NAMALWA (cell line): ENCODE results near the gene KHDRBS1.
A peak's percentile ranks its signal among the peaks of the same experiment; 100 is the strongest.
"Not testable (repeated sequence)": the region's sequence is repeated elsewhere in the genome, so short reads cannot be mapped to it uniquely, and the experiment has no call there.

Experiments used
- DNase-seq: peaks from one replicate; pipeline ENCODE4 v3.0.0-alpha.2; 2015; ENCODE audit warnings: low spot score

The KHDRBS1 gene

DNA sequence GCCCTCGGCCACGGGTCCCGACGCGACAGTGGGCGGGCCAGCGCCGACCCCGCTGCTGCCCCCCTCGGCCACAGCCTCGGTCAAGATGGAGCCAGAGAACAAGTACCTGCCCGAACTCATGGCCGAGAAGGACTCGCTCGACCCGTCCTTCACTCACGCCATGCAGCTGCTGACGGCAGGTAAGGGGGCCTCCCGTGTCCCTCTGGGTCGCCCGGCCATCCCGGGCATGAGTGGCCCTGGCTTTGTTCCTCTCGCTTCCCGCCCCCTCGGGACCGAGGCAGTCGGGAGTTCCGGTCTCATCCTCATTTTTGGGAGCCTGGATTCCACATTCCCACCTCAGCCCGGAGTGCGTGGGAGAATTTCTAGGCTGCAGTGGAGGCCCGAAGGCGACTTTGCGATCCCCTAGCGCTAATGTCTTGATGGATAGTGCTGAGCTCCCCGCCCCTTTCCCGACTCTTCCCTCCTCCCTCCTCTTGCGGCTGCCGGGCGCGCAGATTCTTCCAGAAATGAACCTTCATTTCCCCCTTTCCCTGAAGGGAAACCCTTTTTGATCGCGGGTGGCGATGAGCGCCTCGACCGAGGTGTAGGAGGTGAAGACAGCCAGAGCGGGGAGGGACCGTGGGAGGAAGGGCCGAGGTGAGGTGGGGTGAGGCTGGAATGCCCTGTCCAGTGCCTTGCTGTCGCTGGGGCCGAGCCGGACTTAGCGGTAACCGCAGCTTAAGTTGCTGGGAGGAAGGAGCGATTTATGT, 705 bp downstream of the KHDRBS1 start:
- DNase-seq: peak; percentile 30

- peak; percentile 57 for DNase-seq
These were observed 1.2 kb downstream of the KHDRBS1 start for GRCh38 chr1:32014948-32015273.

GRCh38 chr1:32020339-32020738, 6.7 kb downstream of the KHDRBS1 start:
- DNase-seq: no peak

- not testable (repeated sequence) for DNase-seq
These were observed 7.9 kb downstream of the KHDRBS1 start for GRCh38 chr1:32021574-32022018.

DNA sequence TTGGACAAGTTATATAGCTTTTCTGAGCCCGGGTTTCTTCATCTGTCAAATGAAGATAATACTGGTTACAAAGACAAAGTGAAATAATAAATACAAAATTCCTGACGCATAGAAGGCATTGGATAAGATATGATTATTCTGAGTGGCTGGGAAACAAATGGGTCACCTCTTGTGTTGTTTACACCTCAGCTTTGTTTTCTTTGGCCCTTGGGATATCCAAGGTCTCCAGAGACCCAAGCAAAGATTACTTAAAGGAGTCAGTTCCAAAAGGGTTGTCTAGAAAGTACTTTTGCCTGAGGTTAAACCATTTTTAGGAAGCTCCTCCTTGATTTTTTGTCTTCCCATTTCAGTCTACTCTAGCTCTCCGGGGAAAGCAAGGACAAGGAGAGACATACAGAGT, 9.7 kb downstream of the KHDRBS1 start:
- DNase-seq: no peak

GRCh38 chr1:32025515-32025914, 11.8 kb downstream of the KHDRBS1 start:
- DNase-seq: no peak

GRCh38 chr1:32028746-32029145, 15.1 kb downstream of the KHDRBS1 start:
- no peak for DNase-seq

- DNase-seq: no peak
These were observed 18.1 kb downstream of the KHDRBS1 start for GRCh38 chr1:32031578-32032274.

DNA sequence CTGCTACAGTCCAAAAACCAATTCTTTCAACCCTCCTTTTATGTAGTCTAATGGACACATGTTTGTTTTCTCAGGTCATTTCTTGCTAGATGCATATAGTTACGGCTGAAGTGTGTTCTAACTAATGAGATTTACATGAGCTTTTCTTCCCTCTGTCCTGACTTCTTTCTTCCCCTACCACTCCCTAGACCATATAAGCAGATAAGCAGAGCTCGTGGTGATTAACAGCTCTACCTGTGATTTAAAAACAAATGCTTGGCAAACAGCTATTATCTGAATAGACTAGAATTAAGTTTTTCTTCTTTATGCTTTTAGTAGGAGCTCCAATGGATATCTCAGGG, 18.6 kb downstream of the KHDRBS1 start:
- DNase-seq: no peak

GRCh38 chr1:32035119-32035518, 21.5 kb downstream of the KHDRBS1 start:
- no peak for DNase-seq

- no peak for DNase-seq
These were observed 27.0 kb downstream of the KHDRBS1 start for GRCh38 chr1:32040711-32041110.

- no peak for DNase-seq
These were observed 28.7 kb downstream of the KHDRBS1 start for GRCh38 chr1:32042330-32042729.

- DNase-seq: no peak
These were observed 30.6 kb downstream of the KHDRBS1 start for GRCh38 chr1:32044234-32044633.

GRCh38 chr1:32045772-32046171, 32.1 kb downstream of the KHDRBS1 start:
- DNase-seq: no peak

- no peak for DNase-seq
These were observed 34.0 kb downstream of the KHDRBS1 start for GRCh38 chr1:32047701-32048100.

DNA sequence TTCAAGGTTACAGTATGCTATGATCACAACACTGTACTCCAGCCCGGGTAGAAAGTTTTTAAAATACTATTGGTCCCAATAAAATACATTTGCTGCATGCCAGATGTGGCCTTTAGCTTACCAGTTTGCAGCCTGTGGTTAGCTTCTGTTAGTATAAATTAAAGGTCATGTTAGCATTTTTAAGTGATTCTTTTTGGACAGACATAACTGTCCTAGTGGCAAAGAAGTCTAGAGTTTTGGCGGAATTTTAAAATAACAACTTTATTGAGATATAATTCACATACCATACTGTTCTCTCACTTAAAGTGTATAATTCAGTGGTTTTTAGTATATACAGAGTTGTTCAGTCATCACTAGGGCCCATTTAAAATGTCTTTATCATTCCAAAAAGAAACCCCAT, 34.8 kb downstream of the KHDRBS1 start:
- DNase-seq: no peak

GRCh38 chr1:32051706-32052105, 38.0 kb downstream of the KHDRBS1 start:
- DNase-seq: no peak

GRCh38 chr1:32052887-32053286, 39.2 kb downstream of the KHDRBS1 start:
- no peak for DNase-seq

GRCh38 chr1:32055416-32055815, 41.7 kb downstream of the KHDRBS1 start:
- no peak for DNase-seq

- no peak for DNase-seq
These were observed 42.9 kb downstream of the KHDRBS1 start for GRCh38 chr1:32056598-32056997.

GRCh38 chr1:32060914-32061313, 47.2 kb downstream of the KHDRBS1 start:
- DNase-seq: no peak

DNA sequence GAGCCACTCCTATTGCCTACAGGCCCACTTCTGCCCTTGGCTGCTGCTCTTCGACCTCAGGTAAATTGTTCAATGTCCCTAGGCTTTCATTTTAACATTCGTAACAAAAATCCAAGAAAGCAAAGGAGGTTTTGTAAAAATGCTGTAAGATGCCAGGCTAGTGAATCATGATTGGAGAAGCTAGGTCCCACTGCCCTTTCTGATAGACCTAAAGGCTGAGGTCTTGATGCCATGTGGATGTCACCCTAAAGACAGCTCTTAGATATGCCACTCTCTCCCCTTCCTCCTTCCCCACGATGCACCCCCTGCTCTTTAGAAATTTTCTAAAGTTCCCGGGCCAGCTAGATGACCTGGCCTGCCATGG, 49.2 kb downstream of the KHDRBS1 start:
- no peak for DNase-seq

GRCh38 chr1:32063261-32063681, 49.6 kb downstream of the KHDRBS1 start:
- DNase-seq: peak; percentile 74
